Cardiac muscle cell (in vitro differentiated cells and primary cell): Measurements from ENCODE around the gene UTP18. TPM values are rescaled to one million over a fixed set of nuclear protein-coding genes. Genes with fewer than 3 reads are reported as not detected.

Source experiments
- DNase-seq, 2 donors: peaks; one replicate each; pipeline versions ENCODE4 v3.0.0 to v3.0.0-alpha.2; 2010 to 2017; ENCODE audit warnings: low read depth in 1 of 2, low spot score in 1 of 2
- H3K27ac ChIP-seq: fragments of 200-600 bp; sonication (generic); 2 replicates; pipeline ENCODE4 v1.5.1; 2016
- H3K27me3 ChIP-seq: fragments of 200-600 bp; sonication (generic); 2 replicates; pipeline ENCODE4 v1.6.0; 2016; ENCODE audit warnings: control low read depth
- H3K36me3 ChIP-seq: fragments of 200-600 bp; sonication (generic); 2 replicates; pipeline ENCODE4 v1.5.1; 2016; ENCODE audit warnings: control low read depth
- H3K4me1 ChIP-seq: fragments of 200-600 bp; sonication (generic); 2 replicates; pipeline ENCODE4 v1.8.1; 2017; ENCODE audit warnings: low read depth, mild to moderate bottlenecking, mixed run types
- H3K4me3 ChIP-seq: fragments of 200-600 bp; sonication (generic); 2 replicates; pipeline ENCODE4 v1.5.1; 2016; ENCODE audit warnings: mild to moderate bottlenecking
- H3K9me3 ChIP-seq: fragments of 200-600 bp; sonication (generic); 2 replicates; pipeline ENCODE4 v1.5.1; 2017; ENCODE audit warnings: low read depth, mild to moderate bottlenecking, control low read depth
- polyA plus RNA-seq: library from polyadenylated mRNA; unstranded; fragments of >200 nt; fragmentation: Nextera tagmentation; extraction: Ambion mirVana; gene quantifications from 2 replicates; pipeline ENCODE4 v1.2.1, GENCODE V29; 2016
- total RNA-seq: library from RNA; depleted of rRNA; stranded (reverse); fragments of >200 nt; gene quantifications from 2 replicates; pipeline ENCODE4 v1.2.3, GENCODE V29; 2016
- TF ChIP-seq, protein P1 (sequence below): IDR thresholded peaks from 2 replicates; pipeline ENCODE4 v1.5.1; 2012; ENCODE audit warnings: low read depth, mild to moderate bottlenecking, low read length

The UTP18 gene
- total and polyA plus RNA-seq, 2 experiments from 2014 or later = 19.2 to 24.9 TPM

DNA sequence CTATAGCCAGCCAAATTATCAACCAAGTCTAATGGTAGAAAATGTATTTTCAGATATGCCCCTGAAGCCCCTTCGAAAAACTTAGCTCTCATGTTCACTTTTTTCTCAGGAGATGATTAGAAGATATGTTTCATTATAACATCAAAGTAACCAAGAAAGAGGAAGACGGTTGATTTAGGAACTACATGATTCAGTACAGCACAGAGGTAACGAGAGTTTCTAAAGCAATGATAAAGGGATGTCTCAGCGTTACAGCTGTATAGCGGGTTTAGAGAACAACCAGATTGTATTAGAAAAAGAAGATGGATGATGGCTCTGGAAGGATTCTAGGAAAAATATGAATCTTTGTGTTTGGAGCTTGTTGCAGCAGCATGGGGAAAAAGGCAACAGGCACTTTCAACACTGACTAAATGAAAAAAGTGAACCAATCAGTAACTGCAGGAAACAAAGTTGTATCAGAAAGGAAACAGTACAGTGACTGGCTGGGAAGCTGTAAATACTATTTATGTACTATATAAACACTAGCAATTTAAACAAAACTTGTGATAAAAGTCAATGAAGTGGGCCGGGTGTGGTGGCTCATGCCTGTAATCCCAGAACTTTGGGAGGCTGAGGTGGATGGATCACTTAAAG lies 22.0 kb upstream of the UTP18 start:
- no peak for DNase-seq
- TF ChIP-seq, protein P1, sequence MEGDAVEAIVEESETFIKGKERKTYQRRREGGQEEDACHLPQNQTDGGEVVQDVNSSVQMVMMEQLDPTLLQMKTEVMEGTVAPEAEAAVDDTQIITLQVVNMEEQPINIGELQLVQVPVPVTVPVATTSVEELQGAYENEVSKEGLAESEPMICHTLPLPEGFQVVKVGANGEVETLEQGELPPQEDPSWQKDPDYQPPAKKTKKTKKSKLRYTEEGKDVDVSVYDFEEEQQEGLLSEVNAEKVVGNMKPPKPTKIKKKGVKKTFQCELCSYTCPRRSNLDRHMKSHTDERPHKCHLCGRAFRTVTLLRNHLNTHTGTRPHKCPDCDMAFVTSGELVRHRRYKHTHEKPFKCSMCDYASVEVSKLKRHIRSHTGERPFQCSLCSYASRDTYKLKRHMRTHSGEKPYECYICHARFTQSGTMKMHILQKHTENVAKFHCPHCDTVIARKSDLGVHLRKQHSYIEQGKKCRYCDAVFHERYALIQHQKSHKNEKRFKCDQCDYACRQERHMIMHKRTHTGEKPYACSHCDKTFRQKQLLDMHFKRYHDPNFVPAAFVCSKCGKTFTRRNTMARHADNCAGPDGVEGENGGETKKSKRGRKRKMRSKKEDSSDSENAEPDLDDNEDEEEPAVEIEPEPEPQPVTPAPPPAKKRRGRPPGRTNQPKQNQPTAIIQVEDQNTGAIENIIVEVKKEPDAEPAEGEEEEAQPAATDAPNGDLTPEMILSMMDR = no peak
- Histone ChIP-seq H3K4me1 (no peaks in the 10 kb centered on the region), H3K9me3 (no peaks in the 10 kb centered on the region), H3K4me3 (no peak overlapping the region), H3K27ac (no peak overlapping the region), H3K27me3 (no peaks in the 10 kb centered on the region), H3K36me3 (no peaks in the 10 kb centered on the region)

DNA sequence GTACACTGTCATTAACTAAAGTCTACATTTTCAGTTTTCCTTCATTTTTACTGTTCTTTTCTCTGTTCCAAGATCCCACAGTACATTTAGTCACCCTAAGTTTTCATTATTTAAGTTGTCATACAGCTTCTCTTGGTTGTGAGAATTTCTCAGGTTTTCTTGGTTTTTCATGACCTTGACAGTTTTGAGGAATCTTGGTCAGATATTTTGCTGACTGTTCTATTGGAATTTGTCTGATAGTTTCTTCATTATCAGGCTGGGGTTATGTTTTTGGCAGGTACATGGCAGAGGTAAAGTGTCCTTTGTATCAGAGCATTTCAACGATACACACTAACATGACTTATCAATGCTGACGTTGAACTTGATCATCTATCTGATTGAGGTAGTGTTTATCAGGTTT lies 20.1 kb upstream of the UTP18 start:
- H3K27me3 ChIP-seq = no peaks in the 10 kb centered on the region
- TF ChIP-seq, protein P1 = no peak
- H3K4me3 ChIP-seq = no peak overlapping the region
- H3K36me3 ChIP-seq = no peaks in the 10 kb centered on the region
- no peaks in the 10 kb centered on the region for H3K4me1 ChIP-seq
- H3K9me3 ChIP-seq = no peaks in the 10 kb centered on the region
- DNase-seq = no peak
- H3K27ac ChIP-seq = peak overlapping the region; percentile 27

DNA sequence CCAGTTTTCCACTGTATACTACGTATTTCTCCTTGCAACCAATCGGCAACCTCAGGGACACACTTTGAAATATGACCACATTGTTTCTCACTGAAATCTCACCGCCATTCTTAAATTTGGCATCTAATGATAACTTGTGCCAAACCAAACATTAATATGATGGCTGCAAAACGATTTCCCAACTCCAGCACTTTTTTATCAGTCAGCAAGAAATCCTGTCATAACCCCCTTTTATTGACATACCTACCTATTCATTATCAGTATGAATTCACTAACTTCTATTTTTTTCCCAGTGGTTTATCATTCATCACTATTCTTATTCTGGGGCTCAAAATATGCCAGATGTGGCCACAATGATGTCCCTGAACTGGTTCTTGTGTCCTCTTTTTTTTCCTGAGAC lies 16.3 kb upstream of the UTP18 start:
- H3K27me3 ChIP-seq = no peaks in the 10 kb centered on the region
- H3K27ac ChIP-seq = no peak overlapping the region
- no peaks in the 10 kb centered on the region for H3K9me3 ChIP-seq
- no peak overlapping the region for H3K4me3 ChIP-seq
- DNase-seq = no peak
- H3K4me1 ChIP-seq = no peaks in the 10 kb centered on the region
- no peaks in the 10 kb centered on the region for H3K36me3 ChIP-seq
- TF ChIP-seq, protein P1 = no peak

DNA sequence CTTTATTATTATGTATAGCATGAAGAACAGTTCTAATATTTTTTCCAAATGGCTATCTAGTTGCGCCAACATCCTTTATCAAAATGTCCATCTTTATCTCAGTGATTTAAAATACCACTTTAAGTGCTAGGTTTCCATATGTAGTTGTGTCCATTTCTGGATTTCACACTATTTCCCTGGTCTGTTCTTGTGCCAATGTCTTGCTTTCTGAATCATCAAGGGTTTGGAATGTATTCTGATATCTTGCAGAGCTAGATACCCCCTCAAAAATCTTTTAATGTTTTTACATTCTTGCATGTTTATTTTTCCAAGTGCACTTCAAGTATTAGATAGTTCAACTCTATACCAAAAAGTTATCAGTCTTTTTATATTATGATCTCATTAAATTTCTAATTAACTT lies 14.8 kb upstream of the UTP18 start:
- no peaks in the 10 kb centered on the region for H3K9me3 ChIP-seq
- no peak overlapping the region for H3K27ac ChIP-seq
- no peaks in the 10 kb centered on the region for H3K27me3 ChIP-seq
- TF ChIP-seq, protein P1 = no peak
- no peak for DNase-seq
- H3K36me3 ChIP-seq = no peaks in the 10 kb centered on the region
- H3K4me3 ChIP-seq = no peak overlapping the region
- no peaks in the 10 kb centered on the region for H3K4me1 ChIP-seq

DNA sequence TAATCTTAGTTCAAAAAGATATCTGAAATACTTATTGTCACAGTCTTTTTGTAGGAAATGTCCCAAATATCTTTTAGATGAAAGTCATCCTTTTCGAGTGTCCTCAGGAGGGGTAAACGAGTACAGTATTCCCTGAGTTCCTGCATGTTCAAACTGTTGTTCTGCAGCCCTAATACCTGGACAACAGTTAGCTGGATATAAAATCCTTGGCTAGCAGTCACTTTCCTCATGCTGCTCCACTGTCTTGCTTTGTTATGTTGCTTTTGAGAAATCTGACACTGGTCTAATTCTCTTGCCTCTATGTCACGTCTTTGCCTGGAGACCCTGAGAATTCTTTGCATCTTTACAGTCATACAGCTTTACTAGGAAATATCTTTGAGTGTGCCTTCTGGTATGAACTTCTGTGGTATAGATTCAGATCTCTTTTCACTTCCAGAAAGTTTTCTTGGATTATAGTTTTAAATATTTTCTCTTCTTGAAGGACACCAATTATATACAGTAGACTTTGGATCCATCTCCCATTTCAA lies 10.0 kb upstream of the UTP18 start:
- TF ChIP-seq, protein P1 = no peak
- Histone ChIP-seq H3K4me1 (no peaks in the 10 kb centered on the region), H3K27ac (no peak overlapping the region), H3K9me3 (no peaks in the 10 kb centered on the region), H3K27me3 (no peaks in the 10 kb centered on the region), H3K36me3 (peaks cover 6% of the 10 kb centered on the region), H3K4me3 (no peak overlapping the region)
- DNase-seq = no peak
